Stimulated activated CD4-positive, alpha-beta T cell treated with anti-CD3 and anti-CD28 coated beads, Interleukin-12 subunit alpha, Interleukin-12 subunit beta, amount 100 ng/mL, for 4 hours (primary cell): Measurements from ENCODE around the gene FHL3.
A peak's percentile ranks its signal among the peaks of the same experiment; 100 is the strongest.

ENCODE experiments used
- DNase-seq: peaks from one replicate; pipeline ENCODE4 v3.0.0-alpha.2; 2020

Gene FHL3

GRCh38 chr1:38012363-38013226 lies 7.3 kb upstream of the FHL3 start, which contains the start of gene UTP11:
Gene UTP11 (plus strand): TSS chr1:38012734. CDS start chr1:38012803, 69 bp downstream.
- DNase-seq: peak; percentile 82

GRCh38 chr1:38009841-38010180 lies 4.5 kb upstream of the FHL3 start:
- no peak for DNase-seq

- DNase-seq: no peak
Measured at GRCh38 chr1:38009088-38009840, 4.0 kb upstream of the FHL3 start.

GRCh38 chr1:38006008-38006828 lies 904 bp upstream of the FHL3 start:
- DNase-seq: no peak

GRCh38 chr1:38004284-38005108 lies 818 bp downstream of the FHL3 start:
- DNase-seq: no peak

- DNase-seq: no peak
Measured at GRCh38 chr1:38003261-38004250, 1.8 kb downstream of the FHL3 start.

- DNase-seq: no peak
Measured at GRCh38 chr1:38000529-38001455, 4.5 kb downstream of the FHL3 start.

GRCh38 chr1:38000233-38000528 lies 5.1 kb downstream of the FHL3 start:
- no peak for DNase-seq

GRCh38 chr1:37999430-38000232 lies 5.7 kb downstream of the FHL3 start:
- DNase-seq: no peak

GRCh38 chr1:37998913-37999429 lies 6.3 kb downstream of the FHL3 start:
- DNase-seq: no peak

- no peak for DNase-seq
Measured at GRCh38 chr1:37998089-37998808, 7.1 kb downstream of the FHL3 start.

GRCh38 chr1:37997256-37998088 lies 7.8 kb downstream of the FHL3 start:
- DNase-seq: no peak

- no peak for DNase-seq
Measured at GRCh38 chr1:37995751-37996345, 9.5 kb downstream of the FHL3 start.

- DNase-seq: no peak
Measured at GRCh38 chr1:37994886-37995566, 10.3 kb downstream of the FHL3 start.

GRCh38 chr1:37989361-37989930 lies 15.9 kb downstream of the FHL3 start:
- DNase-seq: peak; percentile 42

- no peak for DNase-seq
Measured at GRCh38 chr1:37987679-37988078, 17.6 kb downstream of the FHL3 start.
